Measurements from ENCODE around the gene FADS6. TPM values are rescaled to one million over a fixed set of nuclear protein-coding genes. Genes with fewer than 3 reads are reported as not detected.

The FADS6 gene
- total RNA-seq, 1 experiment from 2014 or later = 1.2 TPM

DNA sequence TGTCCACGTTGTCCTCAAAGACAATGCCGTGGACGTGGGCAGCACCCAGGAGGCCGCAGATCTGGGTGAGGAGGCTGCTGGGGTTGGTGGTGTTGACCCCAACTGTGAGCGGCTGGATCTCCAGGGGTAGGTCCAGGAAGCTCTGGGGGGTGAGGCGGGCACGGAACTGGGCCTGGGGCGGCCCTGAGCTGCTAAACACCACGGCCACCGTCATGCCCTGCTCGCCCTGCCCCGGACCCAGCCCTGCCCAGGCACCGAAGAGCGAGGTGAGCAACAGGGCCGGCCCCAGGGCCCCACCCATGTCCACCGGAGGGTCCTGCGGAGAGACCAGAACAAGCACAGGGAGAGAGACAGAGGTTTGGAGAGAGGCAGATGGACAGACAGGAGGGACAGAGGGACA, 38.6 kb downstream of the FADS6 start:
- Histone ChIP-seq H2BK15ac (ENCODE audit: low read depth, low read length) (no peak overlapping the region), H3K79me1 (ENCODE audit: insufficient read depth, low read depth, low read length, poor library complexity, severe bottlenecking) (no peaks in the 10 kb centered on the region), H4K91ac (ENCODE audit: insufficient read length, low read depth, low read length) (no peak overlapping the region), H4K5ac (ENCODE audit: insufficient read length, low read depth, low read length) (no peak overlapping the region), H3K14ac (ENCODE audit: insufficient read depth, low read length) (no peak overlapping the region), H3K4me1 (ENCODE audit: insufficient read depth, low read length) (no peaks in the 10 kb centered on the region), H3K27ac (ENCODE audit: insufficient read length, low read depth, low read length) (no peak overlapping the region), H3K27me3 (ENCODE audit: insufficient read depth, low read length) (peaks cover 49% of the 10 kb centered on the region), H4K8ac (replicated peaks; ENCODE audit: insufficient read length, low read depth, low read length) (no peak overlapping the region), H3K23me2 (ENCODE audit: insufficient read length, low read depth, low read length, poor library complexity, severe bottlenecking) (peaks cover 15% of the 10 kb centered on the region), H3K4ac (ENCODE audit: low read depth, low read length) (no peak overlapping the region), H2AFZ (ENCODE audit: low read length) (no peak overlapping the region), H2BK5ac (ENCODE audit: insufficient read length, low read length) (no peak overlapping the region), H2BK12ac (ENCODE audit: insufficient read length, low read depth, low read length) (no peak overlapping the region), H2BK20ac (ENCODE audit: low read depth, low read length, poor library complexity, severe bottlenecking) (no peak overlapping the region), H3K56ac (ENCODE audit: insufficient read length, low read depth, low read length) (no peak overlapping the region), H3K9me3 (ENCODE audit: control insufficient read depth, low read depth, low read length) (no peaks in the 10 kb centered on the region), H4K20me1 (ENCODE audit: control insufficient read depth, insufficient read depth, insufficient read length) (no peaks in the 10 kb centered on the region), H3K4me2 (ENCODE audit: insufficient read depth, insufficient read length, low read length) (no peak overlapping the region), H3K18ac (ENCODE audit: insufficient read length, low read depth, low read length) (no peak overlapping the region), H3K23ac (ENCODE audit: insufficient read length, low read depth, low read length) (no peak overlapping the region), H2BK120ac (ENCODE audit: low read depth, low read length, poor library complexity, severe bottlenecking) (no peak overlapping the region), H3K9ac (ENCODE audit: extremely low read depth, insufficient read length, low read length) (no peak overlapping the region), H2AK5ac (ENCODE audit: insufficient read length, low read length) (no peak overlapping the region), H3K79me2 (ENCODE audit: insufficient read depth, low read length) (no peaks in the 10 kb centered on the region), H3T11ph (ENCODE audit: low read length) (no peak overlapping the region)
- WGBS (ENCODE audit: extremely low coverage, insufficient read length, low lambda C conversion rate) = no CpG with 5 or more reads among the region's 17 CpGs
- H3K27me3 Mint-ChIP-seq (ENCODE audit: low read depth) = peaks cover 93% of the 10 kb centered on the region
- no peak overlapping the region; a peak in 1 of 7 replicates for H3K27ac Mint-ChIP-seq
- H3K4me3 Mint-ChIP-seq = no peak overlapping the region
- no peak for DNase-seq
- H3K36me3 Mint-ChIP-seq (ENCODE audit: insufficient read depth in 1 of 3, low read depth in 3 of 3) = no peaks in the 10 kb centered on the region
- peaks cover 11 to 14% of the 10 kb centered on the region in 2 experiments for H3K4me1 Mint-ChIP-seq
- TF ChIP-seq, protein P1, sequence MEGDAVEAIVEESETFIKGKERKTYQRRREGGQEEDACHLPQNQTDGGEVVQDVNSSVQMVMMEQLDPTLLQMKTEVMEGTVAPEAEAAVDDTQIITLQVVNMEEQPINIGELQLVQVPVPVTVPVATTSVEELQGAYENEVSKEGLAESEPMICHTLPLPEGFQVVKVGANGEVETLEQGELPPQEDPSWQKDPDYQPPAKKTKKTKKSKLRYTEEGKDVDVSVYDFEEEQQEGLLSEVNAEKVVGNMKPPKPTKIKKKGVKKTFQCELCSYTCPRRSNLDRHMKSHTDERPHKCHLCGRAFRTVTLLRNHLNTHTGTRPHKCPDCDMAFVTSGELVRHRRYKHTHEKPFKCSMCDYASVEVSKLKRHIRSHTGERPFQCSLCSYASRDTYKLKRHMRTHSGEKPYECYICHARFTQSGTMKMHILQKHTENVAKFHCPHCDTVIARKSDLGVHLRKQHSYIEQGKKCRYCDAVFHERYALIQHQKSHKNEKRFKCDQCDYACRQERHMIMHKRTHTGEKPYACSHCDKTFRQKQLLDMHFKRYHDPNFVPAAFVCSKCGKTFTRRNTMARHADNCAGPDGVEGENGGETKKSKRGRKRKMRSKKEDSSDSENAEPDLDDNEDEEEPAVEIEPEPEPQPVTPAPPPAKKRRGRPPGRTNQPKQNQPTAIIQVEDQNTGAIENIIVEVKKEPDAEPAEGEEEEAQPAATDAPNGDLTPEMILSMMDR (conservative IDR thresholded peaks at IDR 0.05) = no peak
- H3K9me3 Mint-ChIP-seq = no peaks in the 10 kb centered on the region
